PC-3 (cell line): ENCODE data around the gene HECW1.

ENCODE experiments used
- EZH2 ChIP-seq: fragments of 300-600 bp; sonication (generic); IDR thresholded peaks from one replicate; pipeline ENCODE4 v1.6.1; 2017; ENCODE audit warnings: antibody characterized with exemption, mild to moderate bottlenecking, low read length; ENCODE audit not compliant: unreplicated experiment
- EZH2phosphoT487 ChIP-seq: fragments of 300-600 bp; sonication (generic); IDR thresholded peaks from 2 replicates; pipeline ENCODE4 v1.6.1; 2018; ENCODE audit warnings: mild to moderate bottlenecking, antibody characterized with exemption, low read length, borderline replicate concordance
- TF ChIP-seq, protein P1 (sequence below): fragments of 300-600 bp; sonication (generic); conservative IDR thresholded peaks from 2 replicates; pipeline ENCODE4 v1.5.1; 2017; ENCODE audit warnings: antibody characterized with exemption, low read depth, mild to moderate bottlenecking, low read length

DNA sequence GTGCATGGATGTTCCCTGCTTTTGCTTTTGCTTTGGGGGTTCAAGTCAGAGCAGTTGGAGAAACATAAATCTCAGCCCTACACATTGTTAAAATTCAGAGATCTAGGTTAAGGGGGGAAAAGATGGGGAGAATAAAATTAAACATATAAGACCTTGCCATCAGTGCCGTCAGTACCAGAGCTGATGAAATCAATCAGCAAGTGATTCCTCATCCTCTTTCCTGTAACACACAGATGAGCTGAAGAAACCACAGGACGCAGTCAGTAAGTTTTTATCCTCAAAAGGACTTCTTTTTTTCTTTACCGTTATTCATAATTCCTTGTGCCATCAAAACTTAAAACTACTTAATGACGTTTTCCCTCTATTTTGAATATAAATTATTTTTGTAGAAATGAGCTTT lies 5.9 kb downstream of the HECW1 start:
- TF ChIP-seq, protein P1, sequence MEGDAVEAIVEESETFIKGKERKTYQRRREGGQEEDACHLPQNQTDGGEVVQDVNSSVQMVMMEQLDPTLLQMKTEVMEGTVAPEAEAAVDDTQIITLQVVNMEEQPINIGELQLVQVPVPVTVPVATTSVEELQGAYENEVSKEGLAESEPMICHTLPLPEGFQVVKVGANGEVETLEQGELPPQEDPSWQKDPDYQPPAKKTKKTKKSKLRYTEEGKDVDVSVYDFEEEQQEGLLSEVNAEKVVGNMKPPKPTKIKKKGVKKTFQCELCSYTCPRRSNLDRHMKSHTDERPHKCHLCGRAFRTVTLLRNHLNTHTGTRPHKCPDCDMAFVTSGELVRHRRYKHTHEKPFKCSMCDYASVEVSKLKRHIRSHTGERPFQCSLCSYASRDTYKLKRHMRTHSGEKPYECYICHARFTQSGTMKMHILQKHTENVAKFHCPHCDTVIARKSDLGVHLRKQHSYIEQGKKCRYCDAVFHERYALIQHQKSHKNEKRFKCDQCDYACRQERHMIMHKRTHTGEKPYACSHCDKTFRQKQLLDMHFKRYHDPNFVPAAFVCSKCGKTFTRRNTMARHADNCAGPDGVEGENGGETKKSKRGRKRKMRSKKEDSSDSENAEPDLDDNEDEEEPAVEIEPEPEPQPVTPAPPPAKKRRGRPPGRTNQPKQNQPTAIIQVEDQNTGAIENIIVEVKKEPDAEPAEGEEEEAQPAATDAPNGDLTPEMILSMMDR, result no peak
- TF ChIP-seq EZH2 (no peak), EZH2phosphoT487 (no peak)
